HT1080 (cell line): Measurements from ENCODE around the gene GYS2. TPM values are rescaled to one million over a fixed set of nuclear protein-coding genes. Genes with fewer than 3 reads are reported as not detected.

Experiments used
- DNase-seq: peaks from one replicate; pipeline ENCODE4 v3.0.0-alpha.2; 2015; ENCODE audit warnings: low read depth
- total RNA-seq: library from RNA; depleted of rRNA; stranded (reverse); fragments of >200 nt; shearing (Covaris generic); gene quantifications from 2 replicates; pipeline ENCODE4 v1.2.3, GENCODE V29; 2014; rRNA removed

The GYS2 gene
- total RNA-seq, 1 experiment from 2014 or later = not detected

DNA sequence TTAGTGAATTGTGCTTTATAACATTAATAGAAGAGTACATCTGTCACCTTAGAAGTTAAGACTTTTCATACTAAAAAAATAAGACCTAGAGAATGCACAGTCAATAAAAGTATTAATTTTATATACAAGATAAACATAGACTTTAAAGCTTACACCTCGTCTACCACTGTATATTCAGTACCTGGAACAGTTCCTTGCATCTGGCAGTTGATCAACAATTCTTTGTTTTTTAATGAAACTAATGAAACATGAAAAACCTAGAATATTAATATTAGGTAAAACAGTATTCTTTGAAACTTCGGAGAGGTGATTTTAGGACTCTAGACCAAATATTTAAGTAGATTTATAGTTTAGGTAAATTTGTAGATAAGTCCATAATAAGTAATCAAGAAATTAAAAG, 98.8 kb downstream of the GYS2 start:
- no peak for DNase-seq

DNA sequence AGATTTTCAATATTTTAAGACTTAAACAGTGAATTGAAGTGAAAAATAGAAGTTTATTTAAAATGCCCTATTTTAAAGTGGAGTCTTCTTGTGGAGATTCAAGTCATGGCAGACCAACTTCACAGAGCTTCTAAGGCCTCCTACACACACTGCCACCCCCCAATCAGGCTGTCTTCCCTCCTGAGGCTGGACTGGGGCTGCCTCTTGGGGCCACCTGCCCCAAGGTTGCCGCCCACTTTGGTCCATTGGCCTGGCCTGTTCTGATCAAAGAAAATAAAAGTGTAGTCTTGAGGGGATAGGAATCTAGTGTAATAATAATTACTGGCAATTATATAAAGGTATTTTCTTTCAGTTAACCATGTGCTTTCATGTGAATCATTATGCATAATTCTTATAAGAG, 101.8 kb downstream of the GYS2 start:
- DNase-seq = no peak

DNA sequence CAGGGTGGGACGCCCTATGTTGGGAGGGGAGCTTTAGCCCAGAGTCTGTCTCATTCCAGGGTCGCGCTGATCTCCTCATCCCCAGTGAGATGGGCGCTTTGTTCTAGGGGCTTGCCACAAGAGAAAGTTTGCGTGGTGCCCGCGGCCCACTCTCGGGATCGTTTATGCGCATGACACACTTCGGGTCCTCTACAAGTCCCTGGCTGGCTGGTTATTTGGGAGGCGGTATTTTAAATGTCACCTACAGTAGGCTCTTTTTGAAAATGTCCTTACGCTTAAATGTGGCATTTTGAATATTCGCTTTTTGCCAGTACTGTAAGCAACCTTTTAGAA, 102.5 kb downstream of the GYS2 start:
- peak; percentile 10 for DNase-seq

DNA sequence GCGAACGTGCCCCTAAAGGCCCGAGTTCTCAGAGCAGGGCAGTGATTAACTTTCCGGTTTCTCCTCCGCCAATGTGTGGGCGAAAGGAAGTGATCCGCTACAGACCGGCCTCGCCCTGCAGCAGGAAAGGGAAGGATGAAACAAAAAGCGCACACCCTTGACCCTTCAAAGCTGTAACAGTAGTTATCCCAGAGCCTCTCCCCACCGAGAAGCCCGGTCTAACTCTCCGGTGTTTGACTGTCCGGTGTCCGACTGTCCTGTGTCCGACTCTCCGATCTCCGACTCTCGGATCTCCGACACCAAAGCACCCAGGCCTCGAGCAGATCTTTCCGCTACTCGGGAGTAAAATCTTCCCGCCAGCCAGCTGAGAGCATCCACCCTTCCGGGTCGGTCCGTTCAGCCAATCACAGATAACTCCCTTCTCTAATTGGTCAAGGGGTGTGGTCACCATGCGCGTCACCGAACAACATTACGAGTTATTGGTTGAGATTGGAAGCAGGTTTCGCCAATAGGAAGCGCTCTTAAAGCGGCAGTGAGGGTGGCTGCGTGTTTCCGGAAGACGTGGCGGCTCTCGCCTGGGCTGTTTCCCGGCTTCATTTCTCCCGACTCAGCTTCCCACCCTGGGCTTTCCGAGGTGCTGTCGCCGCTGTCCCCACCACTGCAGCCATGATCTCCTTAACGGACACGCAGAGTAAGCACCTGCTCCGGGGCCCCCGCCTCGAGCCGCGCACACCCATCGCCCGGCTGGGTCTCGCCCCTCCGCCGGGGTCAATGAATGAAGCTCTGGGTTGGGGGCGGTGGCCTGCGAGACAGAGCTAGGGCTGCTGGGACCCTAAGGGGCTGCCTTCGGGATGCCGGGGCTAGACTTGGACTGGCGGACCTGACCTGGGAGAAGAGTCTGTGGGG, 103.1 kb downstream of the GYS2 start, which contains the start of the genes GOLT1B and RECQL:
Gene GOLT1B, plus strand, starts transcription at position 532 of the 906 bp plus-strand sequence. Its CDS starts 135 bp downstream, at position 667.
Gene RECQL, minus strand, starts transcription at position 378 of the 906 bp plus-strand sequence. CDS start 2,065 bp downstream, outside the sequence.
- DNase-seq = peak; percentile 96

DNA sequence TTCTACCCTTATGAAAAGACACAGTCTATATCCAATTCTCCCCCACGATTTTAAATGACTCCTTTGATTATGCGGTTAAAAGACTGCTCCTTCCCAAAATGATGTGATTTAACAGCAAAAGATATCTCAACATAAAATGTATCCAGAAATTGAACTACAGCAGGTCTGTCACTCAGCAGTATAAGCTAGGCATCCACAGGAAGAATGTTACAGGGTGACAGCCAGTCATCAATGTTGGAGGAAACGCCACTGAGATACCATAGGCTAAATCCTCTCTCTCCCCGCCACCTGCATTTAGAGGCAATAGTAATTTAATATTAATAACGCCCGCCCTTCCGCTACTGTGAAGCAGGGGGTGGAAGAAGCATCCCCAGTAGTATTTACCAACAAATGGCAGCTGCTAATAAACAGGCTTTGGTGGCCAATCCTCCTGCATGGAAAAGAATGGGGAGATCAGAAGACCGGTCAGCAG, 103.8 kb downstream of the GYS2 start:
- no peak for DNase-seq

DNA sequence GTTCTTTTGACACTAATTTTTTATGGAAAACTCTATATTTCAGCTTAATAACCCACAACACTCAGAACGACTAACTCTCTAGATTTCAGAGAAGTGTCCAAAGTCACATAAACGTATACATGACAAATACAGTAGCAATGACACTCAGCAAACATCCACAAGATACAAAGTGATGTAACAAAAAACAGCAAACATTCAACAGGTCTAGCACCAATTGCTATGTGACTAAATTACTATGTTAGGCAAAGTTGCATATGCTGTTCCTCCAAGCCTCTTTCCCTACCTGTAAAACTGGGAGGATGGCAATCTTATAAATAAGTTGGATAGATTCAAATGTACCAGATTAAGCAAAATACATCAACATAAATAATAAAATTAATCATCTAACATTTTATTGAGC, 104.9 kb downstream of the GYS2 start:
- no peak for DNase-seq

Other genes with a start within 250 kb of the GYS2 start
- gene IAPP, start 231.9 kb downstream of the GYS2 start, total RNA-seq = not detected in 2 replicates
- gene PYROXD1, start 167.2 kb downstream of the GYS2 start, total RNA-seq = 8.8 and 10.2 TPM in 2 replicates
- gene RECQL, start 103.2 kb downstream of the GYS2 start, total RNA-seq = 77.9 and 80.2 TPM in 2 replicates
- gene GOLT1B, start 103.1 kb downstream of the GYS2 start, total RNA-seq = 20.0 and 29.5 TPM in 2 replicates
- 0.07 and 1.2 TPM in 2 replicates for gene SPX, start 78.6 kb downstream of the GYS2 start, total RNA-seq
- 1,072 and 1,395 TPM in 2 replicates for gene LDHB, start 53.0 kb upstream of the GYS2 start, total RNA-seq
- gene KCNJ8, start 169.9 kb upstream of the GYS2 start, total RNA-seq = 1.6 and 2.0 TPM in 2 replicates